ENCODE data around the gene IGF2BP2.
A peak's percentile ranks its signal among the peaks of the same experiment; 100 is the strongest.
"Not testable (repeated sequence)": the region's sequence is repeated elsewhere in the genome, so short reads cannot be mapped to it uniquely, and the experiment has no call there.

The IGF2BP2 gene

DNA sequence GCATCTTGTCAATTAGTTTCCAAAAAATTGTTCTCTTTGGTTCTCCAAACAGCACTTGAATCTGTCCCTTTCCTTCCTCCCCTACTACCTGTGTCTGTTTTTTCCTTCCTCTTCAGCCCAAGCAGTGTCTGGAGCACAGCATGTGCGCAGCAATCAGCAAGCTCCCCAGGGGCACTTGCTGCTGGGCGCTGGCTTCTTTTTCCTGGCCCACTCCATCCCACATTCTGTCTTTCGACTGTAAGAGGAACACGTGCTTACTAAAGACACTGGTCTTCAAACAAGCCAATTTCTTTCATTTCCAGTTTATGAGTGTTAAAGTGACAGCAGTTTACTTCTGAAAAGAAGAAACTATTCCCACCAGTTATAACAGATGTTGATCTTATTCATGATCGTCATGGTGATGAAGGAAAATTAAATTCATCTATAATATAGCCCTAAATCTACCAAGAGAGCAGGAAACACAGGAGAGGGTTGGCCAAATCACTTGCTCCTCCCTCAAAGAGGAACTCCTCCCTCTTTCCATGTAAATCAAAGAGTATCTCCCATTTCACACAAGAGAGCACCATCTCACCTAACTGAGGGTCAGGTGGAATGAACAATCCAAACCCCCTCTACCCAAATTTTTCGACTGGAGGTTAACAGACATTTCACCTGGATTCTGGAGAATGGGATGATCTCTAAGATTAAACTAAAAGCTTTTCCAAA lies 115.4 kb downstream of the IGF2BP2 start:
- no peak for DNase-seq (ENCODE audit: low spot score)

DNA sequence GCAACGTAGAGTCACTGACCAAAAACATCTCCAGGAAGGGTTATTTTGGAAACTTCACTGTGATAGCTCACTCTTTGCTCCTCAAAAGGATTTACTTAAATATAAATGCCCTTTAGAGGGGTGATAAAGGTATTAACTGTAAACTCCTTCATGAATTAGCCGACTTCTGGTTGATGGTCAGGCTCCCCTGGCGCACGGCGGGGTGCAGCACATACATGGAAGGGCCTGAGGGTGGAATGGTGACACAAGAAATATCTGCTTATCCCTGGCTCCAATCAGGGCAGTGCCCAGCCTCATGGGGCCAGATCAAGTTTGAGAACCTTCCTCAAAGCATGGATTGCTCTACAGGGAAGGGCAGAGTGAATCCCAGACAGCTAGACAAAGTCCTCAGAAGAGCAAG lies 116.5 kb downstream of the IGF2BP2 start:
- no peak for DNase-seq (ENCODE audit: low spot score)

DNA sequence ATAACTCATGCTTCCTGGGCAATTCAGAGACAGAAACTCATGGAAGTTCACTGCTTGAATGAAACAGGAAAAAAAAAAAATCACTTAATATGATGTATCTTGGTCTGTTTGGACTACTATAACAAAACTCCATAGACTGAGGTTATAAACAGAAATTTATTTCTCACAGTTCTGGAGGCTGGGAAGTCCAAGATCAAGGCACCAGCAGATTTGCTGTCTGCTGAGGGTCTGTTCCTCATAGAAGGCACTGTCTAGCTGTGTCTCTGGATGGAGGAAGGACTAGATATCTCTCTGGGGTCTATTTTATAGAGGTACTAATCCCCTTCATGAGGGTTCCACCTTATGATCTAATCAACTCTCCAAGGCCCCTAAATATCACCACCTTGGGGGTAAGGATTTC lies 119.3 kb downstream of the IGF2BP2 start:
- no peak for DNase-seq (ENCODE audit: low spot score)

DNA sequence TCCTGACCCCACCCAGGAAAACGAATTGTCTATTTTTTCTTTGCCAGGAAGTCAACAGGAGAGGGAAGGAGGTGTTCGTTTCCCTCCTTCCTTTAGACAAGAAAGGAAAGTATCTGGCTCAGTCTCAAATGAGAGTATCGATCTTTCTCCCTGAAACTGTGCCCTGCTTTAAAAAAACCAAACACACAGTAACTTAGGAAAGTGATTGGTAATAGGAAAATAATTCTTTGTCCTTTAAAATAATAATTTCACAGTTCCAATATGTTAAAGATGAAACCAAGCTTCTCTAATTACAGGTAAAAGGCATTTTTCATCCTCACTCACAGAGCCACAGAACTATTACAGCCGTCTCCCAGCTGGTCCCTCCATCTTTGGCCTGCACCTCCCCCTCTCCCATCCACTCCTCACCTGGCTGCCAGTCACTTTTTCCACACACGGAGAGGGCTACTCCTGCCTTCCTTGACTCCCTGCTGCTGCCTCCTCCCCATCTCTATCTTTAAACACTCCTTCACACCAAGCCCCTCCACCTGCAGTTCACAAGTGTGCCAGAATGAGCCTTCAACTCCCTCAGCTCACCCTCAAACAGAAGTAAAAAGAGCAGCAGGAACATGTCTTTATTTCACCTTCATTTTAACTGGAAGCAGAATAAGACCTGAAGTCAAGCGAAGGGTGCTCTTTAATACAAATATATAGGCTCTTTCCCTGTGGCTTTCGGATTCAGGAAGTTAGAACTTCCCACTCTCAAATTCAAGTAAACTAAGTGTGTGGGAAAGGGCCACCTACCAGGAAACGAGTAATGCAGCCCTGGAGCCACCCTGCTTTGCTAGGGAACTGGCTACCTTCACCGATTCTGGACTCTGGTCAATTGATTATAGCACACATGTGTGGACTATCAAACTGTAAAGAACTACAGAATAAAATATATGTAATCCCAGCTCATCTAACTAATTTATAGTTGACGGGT lies 122.3 kb downstream of the IGF2BP2 start:
- no peak for DNase-seq (ENCODE audit: low spot score)

DNA sequence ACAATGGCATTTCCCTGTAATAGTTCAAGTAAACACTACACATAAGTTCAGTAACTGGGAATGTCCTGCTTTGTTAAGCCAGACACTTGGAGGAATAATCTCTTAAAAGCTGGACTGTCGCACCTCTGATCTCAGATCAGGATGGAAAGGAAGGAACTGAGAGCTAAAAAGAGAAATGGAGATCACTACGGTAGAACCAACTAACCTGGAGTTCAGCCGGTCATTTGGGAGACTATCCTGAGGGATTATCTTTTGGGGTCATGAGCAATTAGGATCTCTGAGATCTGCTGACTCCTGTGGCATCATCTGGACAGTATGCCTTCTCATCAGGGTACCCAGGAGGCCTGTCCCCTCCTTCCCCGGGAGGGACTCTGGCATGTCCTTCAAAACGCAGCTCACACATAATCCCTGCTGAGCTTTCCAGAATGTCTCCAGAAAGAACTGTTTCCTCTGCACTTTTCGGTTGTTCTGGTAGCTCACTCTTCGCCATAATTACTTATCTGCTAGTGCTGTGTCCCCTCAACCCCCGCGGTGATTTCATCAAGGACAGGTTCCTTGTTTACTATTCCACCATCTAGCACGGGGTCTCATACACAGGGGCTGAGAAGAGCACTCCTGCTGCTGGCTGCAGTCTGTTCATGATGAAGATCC lies 123.1 kb downstream of the IGF2BP2 start:
- no peak for DNase-seq (ENCODE audit: low spot score)

DNA sequence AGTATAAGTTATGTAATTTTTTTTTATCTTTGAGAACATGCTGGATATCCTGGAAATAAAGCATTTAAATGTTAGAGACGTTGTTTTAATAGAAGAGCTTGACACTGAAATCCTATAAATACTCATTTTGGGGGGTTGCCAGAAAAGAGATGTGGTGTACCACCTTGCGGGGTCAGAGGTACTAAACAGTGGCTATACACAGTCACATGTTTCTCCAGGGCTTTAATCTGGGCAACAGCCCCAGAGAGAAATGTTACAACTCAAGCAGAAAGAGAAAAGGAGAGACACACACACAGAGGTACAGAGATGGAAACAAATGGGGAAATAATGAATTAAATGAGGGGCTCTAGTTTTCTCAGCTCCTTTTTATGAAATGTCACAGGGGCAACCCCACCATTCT lies 124.9 kb downstream of the IGF2BP2 start:
- DNase-seq (ENCODE audit: low spot score), result no peak

DNA sequence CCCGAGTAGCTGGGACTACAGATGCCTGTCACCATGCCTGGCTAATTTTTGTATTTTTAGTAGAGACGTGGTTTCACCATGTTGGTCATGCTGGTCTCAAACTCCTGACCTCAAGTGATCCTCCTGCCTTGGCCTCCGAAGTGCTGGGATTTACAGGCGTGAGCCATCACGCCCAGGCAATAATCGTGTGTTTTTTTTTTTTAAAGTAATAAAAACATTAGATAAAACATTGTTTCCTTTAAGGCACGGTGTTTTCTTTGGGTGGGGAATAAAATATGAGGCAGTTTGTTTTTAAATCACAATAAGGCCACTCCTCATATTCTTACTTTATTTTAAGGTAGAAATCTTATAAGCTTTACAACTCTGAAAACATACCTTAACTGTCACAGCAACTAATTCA lies 127.6 kb downstream of the IGF2BP2 start:
- DNase-seq (ENCODE audit: low spot score), result not testable (repeated sequence)

DNA sequence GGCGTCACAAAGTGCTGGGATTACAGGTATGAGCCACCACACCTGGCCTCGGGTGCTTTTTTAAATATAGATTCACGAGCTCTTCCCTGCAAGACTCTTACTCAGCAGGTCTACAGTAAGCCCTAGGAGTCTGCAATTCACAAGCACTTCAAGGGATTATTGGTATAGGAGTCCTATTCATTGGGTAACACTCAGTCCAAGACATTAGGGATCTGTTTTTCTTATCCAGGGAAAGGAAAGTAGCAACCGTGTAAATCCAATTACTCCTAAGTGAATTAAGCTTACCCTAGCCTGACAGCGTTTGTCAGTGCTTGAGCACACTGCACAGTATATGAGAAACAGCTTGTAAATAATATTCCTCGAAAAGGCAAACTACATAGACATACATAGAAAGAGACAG lies 128.8 kb downstream of the IGF2BP2 start:
- DNase-seq (ENCODE audit: low spot score), result no peak

DNA sequence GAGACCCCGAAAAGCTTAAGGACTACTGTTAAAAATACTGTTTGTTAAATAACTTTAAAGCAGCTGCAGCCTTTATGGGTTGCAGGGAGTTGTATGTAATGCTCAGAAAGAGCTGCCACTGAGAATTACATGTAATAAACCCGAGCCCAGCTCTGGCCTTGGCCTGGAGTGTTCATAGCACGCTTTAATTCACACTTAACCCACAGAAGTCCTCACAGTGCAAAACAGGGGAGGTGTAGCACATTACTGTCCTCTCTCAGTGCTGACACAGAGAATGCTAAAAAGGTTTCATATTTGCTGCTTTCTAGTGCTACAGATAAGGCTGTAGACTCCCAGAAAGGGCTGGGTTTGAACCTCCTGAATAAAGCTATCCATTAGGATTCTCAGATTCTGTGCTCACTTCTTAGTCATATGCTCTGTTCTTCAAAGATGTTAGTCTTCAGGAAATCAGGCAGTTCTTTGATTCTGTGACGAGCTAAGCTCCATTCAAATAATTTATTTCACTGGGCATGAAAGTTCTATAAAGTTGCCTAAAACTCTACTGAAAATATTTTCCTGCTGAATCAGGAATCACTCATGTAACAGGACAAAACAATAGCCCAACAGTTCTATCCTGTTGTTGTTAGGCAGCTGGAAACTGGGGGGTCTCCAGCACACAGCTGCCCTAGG lies 130.7 kb downstream of the IGF2BP2 start:
- no peak for DNase-seq (ENCODE audit: low spot score)

DNA sequence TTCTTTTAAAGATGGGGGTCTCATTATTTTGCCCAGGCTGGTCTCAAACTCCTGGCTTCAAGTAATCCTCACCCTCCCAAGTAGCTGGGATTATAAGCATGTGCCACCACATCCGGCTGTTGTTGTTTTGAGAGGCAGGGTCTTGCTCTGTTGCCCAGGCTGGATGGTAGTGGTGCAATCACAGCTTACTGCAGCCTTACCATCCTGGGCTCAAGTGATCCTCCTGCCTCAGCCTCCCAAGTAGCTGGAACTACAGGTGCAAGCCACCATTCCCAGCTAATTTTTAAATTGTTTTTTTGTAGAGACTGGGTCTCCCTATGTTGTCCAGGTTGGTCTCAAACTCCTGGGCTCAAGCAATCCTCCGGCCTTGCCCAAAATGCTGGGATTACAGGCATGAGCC lies 133.2 kb downstream of the IGF2BP2 start:
- DNase-seq (ENCODE audit: low spot score), result no peak

DNA sequence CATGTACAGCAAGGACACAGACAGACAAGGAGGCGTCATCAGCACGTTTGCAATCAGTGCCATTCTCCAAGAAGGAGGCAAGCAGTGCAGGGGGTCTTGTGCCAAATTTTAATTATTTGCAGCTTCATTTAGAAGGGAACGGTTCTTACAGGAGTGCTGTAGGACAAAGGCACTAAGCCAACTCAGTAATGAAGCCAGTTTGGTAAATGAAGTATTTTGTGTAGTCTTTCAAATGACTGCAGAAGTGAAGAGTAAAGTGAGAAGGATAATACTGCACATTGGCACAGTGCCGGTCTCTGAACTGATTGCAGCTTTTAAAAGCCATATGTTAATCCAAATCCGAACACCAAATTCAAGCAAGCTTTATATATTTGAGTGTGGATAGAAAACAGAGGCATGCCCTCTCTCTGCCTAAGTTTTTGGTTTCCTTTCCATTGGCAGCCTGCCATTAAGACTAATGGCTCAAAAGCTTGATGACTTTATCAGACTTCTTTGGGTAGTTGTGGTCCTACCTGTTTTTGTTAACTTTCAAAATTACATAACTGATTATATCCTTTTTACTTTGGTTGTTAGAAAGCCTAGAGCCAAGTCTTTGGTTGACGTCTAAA lies 137.5 kb downstream of the IGF2BP2 start:
- no peak for DNase-seq (ENCODE audit: low spot score)

DNA sequence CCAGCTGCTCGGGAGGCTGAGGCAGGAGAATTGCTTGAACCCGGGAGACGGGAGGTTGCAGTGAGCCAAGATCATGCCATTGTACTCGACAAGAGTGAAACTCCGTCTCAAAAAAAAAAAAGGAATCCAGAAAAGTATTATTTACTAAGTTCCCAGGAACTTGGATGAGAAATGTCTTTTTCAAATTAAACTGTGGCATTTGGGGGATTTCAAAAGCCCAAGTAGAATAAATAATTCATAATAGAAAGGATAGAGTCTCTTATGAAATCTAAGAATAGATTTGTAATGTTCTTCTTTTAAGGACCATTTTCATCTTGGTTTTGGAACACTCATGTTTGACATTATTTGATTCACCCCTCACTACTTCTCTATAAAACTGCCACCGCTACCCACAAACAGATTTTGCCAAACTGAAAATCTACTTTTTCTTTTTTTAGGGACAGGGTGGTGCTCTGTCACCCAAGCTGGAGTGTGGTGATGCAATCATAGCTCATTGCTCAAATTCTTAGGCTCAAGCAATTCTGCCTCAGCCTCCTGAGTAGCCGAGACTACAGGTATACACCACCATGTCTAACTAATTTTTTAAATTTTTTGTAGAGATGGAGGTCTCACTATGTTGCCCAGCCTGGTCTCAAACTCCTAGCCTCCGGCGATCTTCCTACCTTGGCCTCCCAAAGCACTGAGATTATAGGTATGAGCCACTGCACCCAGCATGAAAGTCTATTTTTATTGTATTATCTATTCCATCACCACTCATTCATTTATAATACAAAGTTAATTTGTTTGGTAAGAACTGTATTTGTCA lies 139.4 kb downstream of the IGF2BP2 start:
- DNase-seq (ENCODE audit: low spot score), result no peak

DNA sequence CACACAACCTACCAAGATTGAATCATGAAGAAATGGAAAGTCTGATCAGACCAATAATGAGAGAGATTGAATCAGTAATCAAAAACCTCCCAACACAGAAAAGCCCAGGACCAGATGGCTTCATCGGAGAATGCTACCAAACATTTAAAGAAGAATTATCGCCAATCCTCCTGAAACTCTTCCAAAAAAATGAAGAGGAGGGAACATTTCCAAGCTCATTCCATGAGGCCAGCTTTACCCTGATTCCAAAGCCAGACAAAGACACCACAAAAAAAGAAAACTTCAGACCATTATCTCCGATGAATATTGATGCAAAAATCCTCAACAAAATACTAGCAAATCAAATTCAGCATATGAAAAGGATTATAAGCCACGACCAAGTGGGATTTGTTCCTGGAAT lies 144.6 kb downstream of the IGF2BP2 start:
- DNase-seq (ENCODE audit: low spot score), result no peak

DNA sequence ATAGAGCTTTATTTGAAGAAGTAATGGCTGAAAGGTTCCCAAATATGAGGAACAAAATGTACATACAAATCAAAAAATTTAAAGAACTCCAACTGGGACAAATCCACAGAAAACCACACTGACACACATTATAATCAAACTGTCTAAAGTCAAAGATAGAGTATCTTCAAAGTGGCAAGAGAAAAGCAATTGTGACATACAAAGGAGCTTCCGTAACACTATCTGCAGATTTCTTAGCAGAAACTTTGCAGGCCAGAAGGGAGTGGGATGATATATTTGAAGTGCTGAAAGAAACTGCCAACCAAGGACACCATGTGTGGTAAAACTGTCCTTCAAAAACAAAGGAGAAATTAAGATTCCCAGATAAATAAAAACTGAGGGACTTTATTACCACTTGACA lies 146.8 kb downstream of the IGF2BP2 start:
- no peak for DNase-seq (ENCODE audit: low spot score)

DNA sequence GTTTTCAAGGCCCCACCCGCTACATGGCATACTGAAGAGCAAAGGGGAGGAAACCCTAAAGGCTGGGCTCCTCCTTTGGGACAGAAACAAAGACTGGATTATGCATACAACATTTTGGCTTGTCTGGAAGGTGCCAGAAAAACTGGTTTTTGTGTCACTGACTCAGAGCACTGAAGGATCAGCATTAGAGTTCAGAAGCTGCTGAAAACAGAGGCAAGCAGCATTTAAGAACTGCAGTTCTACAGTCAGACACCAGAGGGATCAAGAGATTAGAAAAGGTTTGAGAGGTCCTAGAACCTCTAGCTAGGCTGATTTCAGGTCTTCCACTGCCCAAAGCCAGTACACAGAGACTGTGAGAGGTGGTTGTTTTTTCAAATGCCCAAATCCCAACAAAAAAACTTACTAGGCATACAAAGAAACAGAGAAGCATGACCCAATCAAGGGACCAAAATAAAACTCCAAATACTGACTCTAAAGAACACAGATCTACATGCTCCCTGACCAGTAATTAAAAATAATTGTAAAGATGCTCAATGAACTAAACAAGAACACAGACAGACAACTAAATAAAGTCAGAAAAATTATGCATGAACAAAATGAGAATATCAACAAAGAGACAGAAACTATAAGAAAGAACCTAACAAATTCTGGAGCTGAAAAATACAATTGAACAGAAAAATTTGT lies 147.6 kb downstream of the IGF2BP2 start:
- DNase-seq (ENCODE audit: low spot score), result peak; percentile 66

DNA sequence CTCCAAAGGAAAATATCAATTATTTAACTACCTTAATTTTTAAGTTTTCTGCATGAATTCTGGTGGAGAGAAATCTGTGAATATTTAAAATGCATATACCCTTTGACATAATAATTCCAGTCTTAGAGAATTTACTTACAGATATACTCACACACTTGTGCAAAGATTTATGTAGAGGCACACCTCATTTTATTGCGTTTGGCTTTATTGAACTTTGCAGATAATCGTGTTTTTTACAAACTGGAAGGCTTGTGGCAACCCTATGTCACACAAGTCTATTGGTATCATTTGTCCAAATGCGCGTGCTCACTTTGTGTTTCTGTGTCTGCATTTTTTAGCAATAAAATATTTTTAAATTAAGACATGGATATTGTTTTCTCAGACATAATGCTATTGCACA lies 157.3 kb downstream of the IGF2BP2 start:
- no peak for DNase-seq (ENCODE audit: low spot score)

DNA sequence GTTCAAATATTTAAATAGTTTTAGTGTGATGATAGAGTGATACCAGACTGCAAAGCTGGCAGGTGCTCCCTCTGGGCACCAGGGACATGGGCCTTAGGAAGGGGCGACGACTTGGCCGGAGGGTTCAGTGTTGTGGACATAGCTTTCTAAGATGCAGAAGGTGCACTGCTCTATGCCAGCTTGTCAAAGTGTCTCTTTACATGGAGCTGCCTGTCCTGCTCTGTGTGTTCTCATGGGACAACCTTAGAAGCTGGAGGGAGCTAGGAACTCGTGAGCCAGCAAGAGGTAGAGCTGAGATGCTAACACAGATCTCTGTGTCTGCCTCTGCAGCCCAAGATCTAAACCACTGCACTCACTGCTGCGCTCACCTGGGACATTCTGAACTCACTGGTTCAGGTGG lies 160.9 kb downstream of the IGF2BP2 start:
- DNase-seq (ENCODE audit: low spot score), result no peak

DNA sequence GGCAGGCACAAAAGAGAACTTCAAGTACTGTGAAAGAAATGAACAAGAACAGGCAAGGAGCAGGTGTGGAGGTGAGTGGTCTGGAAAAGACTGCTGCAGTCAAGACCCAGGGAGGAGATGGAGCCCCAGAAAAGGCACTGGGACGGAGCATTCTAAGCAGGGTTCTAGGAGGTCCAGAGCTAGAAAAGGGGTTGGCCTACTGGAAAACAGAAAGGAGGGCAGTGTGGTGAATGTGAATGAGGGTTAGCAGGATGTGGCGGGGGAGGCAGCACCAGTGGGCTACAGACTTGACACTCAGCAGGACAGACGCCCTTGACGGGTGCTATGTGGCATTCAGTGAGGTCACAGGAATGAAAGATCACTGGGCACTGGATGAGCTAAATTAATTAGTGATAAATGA lies 163.1 kb downstream of the IGF2BP2 start:
- DNase-seq (ENCODE audit: low spot score), result no peak

DNA sequence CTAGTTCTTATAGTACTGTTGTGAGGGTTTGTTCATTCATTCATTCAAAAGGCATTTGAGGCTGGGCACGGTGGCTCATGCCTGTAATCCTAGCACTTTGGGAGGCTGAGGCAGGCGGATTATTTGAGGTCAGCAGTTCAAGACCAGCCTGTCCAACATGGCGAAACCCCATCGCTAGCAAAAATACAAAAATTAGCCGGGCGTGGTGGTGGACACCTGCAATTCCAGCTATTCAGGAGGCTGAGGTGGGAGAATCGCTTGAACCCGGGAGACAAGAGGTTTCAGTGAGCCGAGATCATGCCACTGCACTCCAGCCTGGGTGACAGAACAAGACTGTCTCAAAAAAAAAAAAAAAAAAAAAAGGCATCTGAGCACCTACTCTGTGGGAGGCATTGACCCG lies 163.5 kb downstream of the IGF2BP2 start:
- DNase-seq (ENCODE audit: low spot score), result not testable (repeated sequence)

All from SW480 (cell line).